Stimulated activated CD8-positive, alpha-beta memory T cell treated with anti-CD3 and anti-CD28 coated beads, Interleukin-7, amount 100 ng/mL, for 1 hour (primary cell): ENCODE data around the gene TESK1.
"Not testable (repeated sequence)": the region's sequence is repeated elsewhere in the genome, so short reads cannot be mapped to it uniquely, and the experiment has no call there.

Source experiments
- DNase-seq, 2 donors: peaks; one replicate each; pipeline ENCODE4 v3.0.0-alpha.2; 2020; ENCODE audit warnings: low read depth in 2 of 2

The TESK1 gene

DNA sequence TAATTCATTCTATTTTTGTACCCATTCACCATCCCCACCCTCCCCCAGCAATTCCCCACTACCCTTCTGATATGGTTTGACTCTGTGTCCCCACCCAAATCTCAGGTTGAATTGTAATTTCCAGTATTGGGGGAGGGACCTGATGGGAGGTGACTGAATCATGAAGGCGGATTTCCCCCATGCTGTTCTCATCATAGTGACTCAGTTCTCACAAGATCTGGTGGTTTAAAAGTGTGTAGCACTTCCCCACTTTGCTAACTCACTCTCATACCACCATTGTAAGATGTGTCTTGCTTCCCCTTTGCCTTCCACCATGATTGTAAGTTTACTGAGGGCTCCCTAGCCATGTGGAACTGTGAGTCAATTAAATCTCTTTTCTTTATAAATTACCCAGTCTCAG is 25.9 kb upstream of the TESK1 start:
- DNase-seq, result no peak

DNA sequence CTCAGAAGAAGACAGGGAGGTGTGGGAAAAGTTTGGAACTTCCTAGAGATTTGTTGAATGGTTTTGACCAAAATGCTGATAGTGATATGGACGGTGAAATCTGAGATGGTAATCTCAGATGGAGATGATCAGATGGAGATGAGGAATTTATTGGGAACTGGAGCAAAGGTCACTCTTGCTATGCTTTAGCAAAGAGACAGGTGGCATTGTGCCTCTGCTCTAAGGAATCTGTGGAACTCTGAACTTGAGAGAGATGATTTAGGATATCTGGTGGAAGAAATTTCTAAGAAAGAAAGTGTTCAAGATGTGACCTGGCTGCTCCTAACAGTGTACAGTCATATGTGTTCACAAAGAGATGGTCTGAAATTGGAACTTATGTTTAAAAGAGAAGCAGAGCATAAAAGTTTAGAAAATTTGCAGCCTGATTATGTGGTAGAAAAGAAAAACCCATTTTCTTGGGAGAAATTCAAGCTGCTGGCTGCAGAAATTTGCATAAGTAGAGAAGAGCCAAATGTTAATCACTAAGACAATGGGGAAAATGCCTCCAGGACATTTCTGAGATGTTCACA is 25.3 kb upstream of the TESK1 start:
- DNase-seq, result not testable (repeated sequence)

DNA sequence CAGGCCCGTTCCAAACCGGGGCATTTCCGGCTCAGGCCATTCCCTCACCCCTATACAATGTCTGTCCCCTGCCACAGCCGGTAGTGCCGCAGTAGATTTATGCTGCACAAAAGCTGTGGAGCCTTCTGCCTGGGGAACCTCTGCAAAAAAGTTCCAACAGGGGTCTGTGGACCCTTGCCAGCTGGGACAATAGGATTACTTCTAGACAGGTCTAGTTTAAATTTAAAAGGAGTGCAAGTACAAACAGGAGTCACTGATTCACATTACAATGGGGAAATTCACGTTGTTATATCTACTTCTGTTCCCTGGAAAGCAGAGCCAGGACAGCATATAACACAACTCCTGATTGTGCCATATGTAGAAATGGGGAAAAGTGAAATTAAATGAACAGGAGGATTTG is 21.5 kb upstream of the TESK1 start:
- not testable (repeated sequence) for DNase-seq

DNA sequence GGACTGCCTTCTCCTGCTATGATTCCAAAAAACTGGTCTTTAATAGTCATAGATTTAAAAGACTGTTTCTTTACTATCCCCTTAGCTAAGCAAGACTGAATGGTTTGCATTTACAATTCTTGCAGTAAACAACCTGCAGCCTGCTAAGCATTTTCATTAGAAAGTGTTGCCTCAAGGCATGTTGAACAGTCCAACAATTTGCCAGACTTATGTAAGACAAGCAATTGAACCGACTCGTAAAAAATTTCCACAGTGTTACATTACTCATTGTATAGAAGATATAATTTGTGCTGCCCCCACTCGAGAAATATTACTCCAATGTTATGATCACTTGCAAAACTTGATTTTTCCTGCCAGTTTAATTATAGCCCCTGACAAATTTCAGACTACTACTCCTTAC is 20.4 kb upstream of the TESK1 start:
- DNase-seq, result not testable (repeated sequence)

DNA sequence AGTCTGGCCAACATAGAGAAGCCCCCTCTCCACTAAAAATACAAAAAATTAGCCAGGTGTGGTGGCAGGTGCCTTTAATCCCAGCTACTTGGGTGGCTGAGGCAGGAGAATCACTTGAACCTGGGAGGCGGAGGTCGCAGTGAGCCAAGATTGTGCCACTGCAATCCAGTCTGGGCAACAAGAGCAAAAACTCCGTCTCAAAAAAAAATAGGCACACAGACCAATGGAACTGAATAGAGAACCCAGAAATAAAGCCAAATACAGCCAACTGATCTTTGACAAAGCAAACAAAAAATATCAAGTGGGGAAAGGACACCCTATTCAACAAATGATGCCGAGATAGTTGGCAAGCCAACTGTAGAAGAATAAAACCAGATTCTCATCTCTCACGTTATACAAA is 16.6 kb upstream of the TESK1 start:
- not testable (repeated sequence) for DNase-seq

DNA sequence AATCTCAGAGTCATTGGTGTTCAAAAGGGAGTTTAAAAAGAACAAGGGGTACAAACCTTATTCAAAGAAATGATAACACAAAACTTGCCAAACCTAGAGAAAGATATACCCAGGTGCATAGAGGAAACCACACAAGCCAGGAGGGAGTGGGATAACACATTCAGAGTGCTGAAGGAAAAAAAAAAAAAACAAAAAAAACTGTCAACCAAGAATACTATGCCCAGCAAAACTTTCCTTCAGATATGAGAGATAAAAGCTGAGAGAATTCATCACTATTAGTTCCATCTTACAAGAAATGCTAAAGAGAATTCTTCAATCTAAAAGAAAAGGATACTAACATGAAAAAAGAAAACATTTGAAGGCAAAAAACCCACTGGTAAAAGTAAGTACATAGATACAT is 11.5 kb upstream of the TESK1 start:
- no peak for DNase-seq

DNA sequence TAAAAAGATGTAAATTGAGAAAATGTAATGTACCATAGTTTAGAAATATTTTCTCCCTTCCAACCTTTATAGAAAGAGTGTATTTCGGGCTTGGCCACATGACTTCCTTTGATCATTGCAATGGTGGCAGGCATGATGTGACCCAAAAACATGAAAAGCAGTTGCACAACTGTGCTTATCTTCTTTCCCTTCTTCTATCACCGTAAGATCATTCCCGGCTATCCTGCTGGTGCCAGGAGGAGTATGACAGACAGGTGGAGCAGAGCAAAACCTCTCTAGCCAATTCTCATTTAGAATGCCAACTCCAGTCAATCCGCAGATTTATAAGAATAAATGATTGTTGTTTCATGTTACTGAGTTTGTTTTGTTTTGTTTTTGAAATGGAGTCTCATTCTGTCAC is 10.6 kb upstream of the TESK1 start:
- DNase-seq, result no peak

DNA sequence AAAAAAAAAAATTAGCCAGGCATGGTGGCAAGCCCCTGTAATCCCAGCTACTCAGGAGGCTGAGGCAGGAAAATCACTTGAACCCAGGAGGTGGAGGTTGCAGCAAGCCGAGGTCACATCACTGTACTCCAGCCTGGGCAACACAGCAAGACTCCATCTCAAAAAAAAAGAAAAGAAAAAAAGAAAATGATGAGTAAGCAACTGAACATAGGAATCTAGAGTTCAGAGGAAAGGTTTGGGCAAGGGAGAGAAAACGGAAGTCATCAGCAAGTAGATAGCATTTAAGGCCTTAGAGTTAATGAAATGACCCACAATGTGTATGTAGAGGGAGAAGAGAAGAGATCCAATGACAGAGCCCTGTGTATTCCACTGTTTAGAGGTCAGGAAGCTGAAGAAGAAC is 8.2 kb upstream of the TESK1 start:
- DNase-seq, result not testable (repeated sequence)

DNA sequence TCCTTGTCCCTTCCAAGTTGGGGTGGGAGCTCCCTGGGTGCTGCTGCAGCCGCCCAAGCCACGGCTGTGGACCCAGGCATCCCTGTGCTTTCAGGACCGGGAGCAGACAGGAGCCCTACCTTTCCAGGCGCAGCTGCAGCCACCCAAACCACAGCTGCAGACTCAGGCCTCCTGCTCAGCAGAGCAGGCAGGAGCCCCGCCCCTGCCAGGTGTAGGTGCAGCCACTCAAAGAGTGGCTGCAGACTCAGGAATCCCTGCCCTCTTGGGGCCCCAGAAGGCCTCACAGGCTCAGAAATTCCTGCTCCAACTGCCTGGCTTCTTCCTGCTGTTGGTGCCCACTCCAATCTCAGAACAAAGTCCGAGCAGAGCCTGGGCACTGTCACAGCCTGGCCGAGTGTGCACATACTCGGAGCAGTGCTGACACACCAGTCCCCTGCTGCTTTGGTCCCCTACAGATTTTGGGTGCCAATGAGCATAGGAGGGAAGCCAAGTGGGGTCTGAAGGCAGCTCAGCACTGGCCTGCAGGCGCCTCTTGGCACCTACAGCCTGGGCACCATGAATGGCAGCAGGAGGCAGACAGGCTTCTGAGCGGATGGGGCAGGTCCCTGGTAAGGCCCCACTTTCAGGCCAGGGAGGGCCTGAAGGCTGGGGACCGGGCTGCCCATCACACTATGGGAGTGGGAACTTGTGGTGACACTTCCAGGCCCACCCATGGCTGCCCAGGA is 6.0 kb upstream of the TESK1 start:
- no peak for DNase-seq

DNA sequence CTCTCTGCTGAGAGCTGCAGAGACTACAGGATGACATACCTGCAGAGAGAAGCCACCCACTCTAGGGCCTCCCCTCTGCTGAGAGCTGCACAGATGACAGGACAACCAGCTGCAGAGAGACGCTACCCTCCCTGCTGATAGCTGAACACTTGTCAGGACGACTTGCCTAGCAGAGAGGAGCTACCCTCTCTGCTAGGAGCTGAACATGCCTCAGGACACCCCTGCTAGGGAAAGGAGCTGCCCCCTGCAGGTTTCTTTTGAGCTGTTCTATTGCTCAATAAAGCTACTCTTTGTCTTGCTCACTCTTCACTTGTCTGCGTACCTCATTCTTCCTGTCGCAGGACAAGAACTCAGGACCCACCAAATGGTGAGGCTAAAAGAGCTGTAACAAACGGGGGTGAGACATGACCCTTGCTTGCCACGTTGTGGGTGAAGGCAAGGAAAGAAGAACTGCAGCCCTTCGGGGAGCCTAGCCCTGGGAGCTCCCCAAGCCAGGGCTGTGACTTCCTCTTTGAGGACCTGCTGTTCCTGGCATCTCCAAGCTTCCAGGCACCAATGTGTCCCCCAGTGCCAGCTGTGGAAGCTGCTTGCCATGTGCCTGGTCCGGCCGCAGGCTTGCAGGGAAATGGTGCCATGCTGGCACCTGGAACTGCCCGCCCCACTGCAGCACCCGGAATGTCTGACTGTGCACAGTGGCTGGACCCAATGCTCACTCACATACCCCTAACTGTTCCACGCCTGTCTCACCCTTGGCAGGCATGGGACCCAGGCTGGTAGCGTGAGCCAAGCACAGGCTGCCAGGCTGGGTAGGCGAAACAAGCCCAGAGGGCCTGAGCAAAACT is 5.1 kb upstream of the TESK1 start:
- DNase-seq, result no peak

DNA sequence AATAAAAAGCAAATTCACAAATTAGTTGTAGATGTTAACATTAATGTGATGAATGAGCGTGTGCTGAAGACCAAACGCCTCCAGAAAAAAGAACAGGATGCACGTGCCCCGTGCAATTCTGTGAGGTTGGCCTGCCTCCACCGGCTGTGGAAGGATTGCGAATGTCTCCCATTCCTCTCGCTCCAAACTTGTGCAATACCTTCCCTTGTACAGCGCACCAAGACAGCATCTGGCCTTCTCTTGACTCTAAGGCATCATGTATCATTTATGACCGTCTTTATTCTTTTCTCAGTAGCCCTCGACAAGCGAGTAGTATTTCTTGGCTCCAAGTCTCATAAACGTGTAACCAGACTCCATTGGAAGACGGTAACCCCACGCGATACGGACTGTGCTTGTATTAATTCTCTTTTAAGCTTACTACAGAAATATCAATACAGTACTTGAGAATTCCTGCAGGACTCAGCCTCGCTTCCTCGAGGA is 1.5 kb upstream of the TESK1 start:
- DNase-seq, result no peak

DNA sequence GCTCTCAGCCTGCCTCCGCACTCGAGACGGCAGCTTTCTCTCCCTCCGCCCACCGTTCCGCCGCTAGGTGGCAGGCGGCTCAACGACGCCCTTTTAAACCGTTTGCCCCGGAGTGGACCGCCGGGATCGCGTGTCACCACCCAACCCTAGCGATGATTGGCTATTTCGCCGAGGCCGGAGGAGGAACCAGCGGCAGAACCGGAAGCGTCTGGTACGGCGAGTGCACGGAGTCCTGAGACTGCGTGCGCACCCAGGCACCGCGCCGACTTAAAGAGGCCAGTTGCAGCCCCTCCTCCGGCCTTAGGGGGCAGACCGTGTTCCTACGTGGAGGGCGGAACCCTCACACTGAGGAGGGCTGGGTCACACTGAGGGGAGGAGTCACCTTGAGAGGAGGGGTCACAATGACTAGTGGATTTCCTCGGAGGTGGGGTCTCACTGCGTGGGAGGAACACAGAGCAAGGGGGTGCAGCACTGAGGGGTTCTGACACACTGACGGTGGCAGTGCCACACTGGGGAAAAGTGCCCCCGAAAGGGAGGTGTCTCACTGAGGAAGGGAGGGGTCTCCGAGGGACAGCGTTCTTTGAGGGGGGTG is 980 bp upstream of the TESK1 start:
- DNase-seq, result peak; percentile 97 to 98

DNA sequence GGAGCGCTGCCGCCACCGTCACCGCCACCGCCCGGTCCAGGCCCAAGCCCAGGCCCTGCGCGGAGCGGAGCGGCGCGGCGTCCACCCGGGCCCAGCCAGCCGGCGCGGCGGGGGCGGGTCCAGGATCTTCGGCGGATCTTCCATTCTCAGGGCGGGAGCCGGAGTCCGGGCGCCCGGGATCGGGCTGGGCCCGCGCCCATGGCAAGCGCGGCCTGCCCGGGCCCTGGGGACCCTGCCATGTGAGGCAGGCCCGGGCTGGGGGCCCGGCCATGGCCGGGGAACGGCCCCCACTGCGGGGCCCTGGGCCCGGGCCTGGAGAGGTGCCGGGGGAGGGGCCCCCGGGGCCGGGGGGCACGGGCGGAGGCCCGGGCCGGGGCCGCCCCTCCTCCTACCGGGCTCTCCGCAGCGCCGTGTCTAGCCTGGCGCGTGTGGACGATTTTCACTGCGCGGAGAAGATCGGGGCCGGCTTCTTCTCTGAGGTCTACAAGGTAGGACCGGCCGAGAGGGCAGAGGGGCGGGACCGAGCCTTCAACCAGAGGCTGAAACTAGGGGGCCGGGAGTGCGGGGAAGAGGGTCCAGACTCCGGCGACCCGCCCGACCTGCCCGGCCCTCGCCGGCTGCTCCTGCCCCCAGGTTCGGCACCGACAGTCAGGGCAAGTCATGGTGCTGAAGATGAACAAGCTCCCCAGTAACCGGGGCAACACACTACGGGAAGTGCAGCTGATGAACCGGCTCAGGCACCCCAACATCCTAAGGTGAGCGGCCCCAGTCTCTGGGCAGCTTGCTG is 482 bp downstream of the TESK1 start:
- DNase-seq, result no peak

DNA sequence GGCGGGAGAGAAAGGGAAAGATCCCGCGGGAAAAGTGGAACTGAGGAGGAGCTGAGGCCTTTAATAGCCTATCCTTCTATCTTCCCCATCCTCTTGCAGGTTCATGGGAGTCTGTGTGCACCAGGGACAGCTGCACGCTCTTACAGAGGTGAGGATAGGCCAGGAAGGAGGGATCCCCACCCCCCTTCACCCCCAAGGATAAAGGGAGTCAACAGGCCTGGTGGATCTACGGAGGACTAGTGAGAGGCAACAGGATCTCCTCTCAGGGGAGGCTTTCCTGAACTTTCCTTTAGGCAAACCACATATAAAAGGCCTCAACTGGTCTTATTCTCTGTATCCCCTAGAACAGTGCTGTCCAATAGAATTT is 1.1 kb downstream of the TESK1 start:
- DNase-seq, result no peak

DNA sequence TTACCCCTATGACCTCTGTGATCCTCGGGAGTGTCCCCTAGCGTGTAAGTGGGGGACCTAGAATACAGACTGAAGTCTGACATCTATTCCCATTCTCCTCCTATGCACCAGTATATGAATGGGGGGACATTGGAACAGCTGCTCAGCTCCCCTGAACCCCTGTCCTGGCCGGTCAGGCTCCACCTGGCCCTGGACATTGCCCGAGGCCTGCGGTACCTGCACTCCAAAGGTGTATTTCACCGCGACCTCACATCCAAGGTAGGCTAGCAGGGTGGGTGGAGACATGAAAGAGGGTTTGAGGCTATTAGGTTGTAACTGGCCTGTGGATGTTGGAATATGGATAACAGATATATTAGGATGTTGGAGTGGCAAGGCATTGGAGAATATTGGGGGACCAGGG is 1.7 kb downstream of the TESK1 start:
- no peak for DNase-seq

DNA sequence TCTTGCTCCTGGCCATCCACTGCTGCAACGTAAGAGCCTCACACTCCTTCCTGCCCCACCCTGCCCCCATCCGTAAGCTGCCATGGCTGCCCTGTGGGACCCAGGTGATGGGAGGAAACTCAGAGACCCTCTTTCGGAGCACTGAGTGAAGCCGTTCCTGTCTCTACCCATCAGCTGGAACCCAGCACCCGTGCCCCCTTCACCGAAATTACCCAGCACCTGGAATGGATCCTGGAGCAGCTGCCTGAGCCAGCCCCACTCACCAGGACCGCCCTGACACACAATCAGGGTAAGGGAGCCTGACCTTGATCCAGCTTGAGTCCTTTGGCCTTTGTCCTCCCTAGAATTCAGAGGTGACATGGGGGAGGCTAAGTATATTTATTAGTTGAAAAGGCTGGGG is 3.2 kb downstream of the TESK1 start:
- DNase-seq, result no peak

DNA sequence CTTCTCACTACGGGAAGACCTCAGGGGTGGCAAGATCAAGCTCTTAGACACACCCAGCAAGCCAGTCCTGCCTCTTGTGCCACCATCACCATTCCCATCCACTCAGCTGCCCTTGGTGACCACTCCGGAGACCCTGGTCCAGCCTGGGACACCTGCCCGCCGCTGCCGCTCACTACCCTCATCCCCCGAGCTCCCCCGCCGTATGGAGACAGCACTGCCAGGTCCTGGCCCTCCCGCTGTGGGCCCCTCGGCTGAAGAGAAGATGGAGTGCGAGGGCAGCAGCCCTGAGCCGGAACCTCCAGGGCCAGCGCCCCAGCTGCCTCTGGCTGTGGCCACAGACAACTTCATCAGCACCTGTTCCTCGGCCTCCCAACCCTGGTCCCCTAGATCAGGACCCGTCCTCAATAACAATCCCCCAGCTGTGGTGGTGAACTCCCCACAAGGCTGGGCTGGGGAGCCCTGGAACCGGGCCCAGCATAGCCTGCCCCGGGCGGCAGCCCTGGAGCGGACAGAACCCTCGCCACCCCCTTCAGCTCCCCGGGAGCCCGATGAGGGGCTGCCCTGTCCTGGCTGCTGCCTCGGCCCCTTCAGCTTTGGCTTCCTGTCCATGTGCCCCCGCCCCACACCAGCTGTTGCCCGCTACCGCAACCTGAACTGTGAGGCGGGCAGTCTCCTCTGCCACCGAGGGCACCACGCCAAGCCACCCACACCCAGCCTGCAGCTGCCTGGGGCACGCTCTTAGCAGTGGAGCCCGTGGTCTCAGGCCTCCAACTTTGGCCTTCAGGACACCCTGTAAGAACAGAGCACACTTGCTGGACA is 4.1 kb downstream of the TESK1 start:
- no peak for DNase-seq

DNA sequence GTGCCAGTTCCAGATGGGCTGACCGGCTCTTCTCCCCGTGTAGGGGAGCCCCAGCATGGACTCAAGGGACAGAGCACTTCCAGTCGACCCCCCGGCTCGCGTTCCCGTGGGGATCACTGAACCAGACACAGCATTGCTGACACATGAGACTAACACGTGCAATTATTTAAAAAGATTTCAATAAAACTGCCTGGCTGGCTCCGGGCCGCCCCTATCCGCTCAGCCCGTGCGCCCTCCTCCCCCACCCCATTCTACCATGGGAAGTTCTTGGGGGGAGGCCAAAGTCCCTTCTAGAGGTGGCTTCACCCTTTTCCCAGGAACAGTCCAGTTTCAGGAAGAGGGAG is 4.7 kb downstream of the TESK1 start:
- no peak for DNase-seq

DNA sequence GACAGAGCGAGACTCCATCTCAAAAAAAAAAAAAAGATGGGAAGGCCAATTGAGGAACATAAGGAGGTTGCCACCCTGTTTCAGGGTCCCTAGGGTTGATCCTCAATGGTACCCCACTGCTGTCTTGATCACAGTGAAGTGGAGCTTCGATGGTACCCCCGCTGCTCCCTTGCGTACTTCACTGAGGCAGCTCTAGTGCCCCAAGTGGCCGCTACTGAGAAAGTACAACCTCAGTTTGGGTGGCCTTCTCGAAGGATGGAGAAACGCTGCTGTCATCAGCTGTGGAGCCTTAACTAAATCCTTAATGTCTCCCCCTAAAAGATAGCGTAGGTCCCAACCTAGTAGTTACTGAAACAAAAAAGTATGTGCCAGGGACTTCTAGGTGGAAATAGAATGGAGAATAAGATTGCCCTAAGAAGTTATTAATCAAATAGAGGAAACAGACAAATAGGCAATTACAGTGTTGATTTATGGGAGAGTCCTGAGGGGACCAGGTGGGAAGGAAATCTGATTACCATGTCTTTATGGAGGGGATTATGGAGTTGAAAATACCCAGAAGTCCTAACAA is 6.3 kb downstream of the TESK1 start:
- DNase-seq, result peak in 1 of 2 donors; percentile 22

DNA sequence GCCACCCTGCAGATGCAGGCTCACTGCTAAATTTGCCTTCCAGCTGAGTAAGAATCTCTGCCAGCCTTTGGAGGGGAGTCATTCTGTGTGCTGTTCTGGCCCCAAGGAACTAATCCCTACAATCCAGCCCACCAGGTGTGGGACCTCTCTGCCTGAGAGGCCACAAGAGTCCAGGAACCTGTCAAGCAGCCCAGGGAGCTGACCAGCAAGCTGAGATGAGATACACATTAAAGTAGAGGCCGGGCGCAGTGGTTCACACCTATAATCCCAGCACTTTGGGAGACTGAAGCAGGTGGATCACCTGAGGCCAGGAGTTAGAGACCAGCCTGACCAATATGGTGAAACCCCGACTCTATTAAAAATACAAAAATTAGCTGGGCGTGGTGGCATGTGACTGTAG is 7.0 kb downstream of the TESK1 start:
- DNase-seq, result not testable (repeated sequence)

DNA sequence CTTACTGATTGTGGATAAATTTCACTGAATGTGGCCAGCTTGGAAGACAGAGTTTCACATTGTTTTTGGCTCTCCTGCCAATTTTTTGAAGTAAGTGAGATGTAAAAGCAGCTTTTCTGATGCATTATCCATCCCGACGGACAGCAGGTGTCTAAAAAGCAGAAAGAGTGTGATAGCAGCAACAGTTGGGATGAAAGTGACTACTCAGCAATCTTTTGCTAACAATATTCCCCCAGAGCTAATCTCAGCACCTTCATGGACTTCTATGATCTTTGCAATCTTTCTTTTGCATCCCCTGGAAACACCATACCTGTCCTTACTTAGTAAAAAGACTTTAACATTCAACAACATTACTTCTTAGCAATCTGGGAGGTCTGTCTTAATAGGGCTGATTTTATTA is 7.8 kb downstream of the TESK1 start:
- DNase-seq, result no peak
